OCI-LY7 (cell line): ENCODE data around the gene SUSD4.

Experiments
- CTCF ChIP-seq: fragments of 200-600 bp; sonication (generic); conservative IDR thresholded peaks from 2 replicates; pipeline ENCODE4 v1.5.1; 2014; ENCODE audit warnings: mild to moderate bottlenecking, antibody characterized with exemption, low read length, moderate library complexity, mixed read lengths
- EZH2phosphoT487 ChIP-seq: fragments of 200-600 bp; sonication (generic); IDR thresholded peaks from 2 replicates; pipeline ENCODE4 v1.6.1; 2018; ENCODE audit warnings: low read depth, borderline replicate concordance, mild to moderate bottlenecking, mixed run types, antibody characterized with exemption, low read length, moderate library complexity, mixed read lengths

- no peak for TF ChIP-seq CTCF
- TF ChIP-seq EZH2phosphoT487: no peak
These were observed 56.4 kb downstream of the SUSD4 start for GRCh38 chr1:223307544-223307943.
